DMS53 treated with DMSO at 0.1 percent for 48 hours (cell line): ENCODE measurements around the gene PLD5.
"Not testable (repeated sequence)": the region's sequence is repeated elsewhere in the genome, so short reads cannot be mapped to it uniquely, and the experiment has no call there.

Source experiments
- DNase-seq: peaks from one replicate; lab custom pipeline; 2025; ENCODE audit not compliant: unreplicated experiment; lab: John Stamatoyannopoulos, UW

The PLD5 gene

DNA sequence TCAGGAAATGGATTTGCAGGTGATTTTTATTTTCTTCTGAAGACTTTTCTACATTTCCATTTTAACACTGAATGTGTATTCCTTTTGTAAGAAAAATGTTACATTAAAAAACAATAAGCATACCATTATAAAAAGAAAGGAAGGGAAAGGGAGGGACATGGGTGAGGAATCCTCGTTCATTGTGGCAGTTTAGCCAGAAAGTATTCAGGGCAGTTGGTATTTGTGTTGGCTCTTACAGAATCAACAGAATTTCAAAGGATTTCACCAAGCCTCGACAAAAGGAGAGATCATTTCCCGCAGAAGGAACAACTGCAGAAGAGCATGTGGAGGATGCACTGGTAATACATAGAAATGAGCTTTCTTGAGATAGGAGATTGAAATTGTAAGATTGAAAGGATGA lies 35.0 kb downstream of the PLD5 start:
- no peak for DNase-seq

DNA sequence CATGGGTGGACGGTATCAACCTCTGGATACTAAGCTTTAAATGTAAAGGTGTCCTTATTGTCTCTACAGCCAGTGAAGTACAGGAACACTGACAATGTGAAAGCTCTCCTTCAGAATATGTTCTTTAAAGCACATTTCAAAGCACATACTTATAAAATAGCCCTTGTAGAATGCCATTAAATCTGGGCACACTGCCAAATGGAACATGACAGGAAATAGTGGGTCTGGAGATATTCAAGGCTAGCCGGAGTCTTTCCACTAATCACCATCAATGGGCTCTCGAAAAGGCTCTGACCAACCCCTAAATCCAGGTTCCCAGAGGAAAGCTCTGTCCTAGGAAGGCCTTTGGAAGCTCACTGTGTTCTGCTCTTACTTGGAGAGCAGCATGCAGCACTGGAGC lies 46.6 kb downstream of the PLD5 start:
- no peak for DNase-seq

GRCh38 chr1:242470774-242471173 lies 53.7 kb downstream of the PLD5 start:
- DNase-seq = no peak

- DNase-seq = no peak
These were observed 55.7 kb downstream of the PLD5 start for GRCh38 chr1:242468784-242469183.

- peak; percentile 21 for DNase-seq
These were observed 56.8 kb downstream of the PLD5 start for GRCh38 chr1:242467556-242468145.

DNA sequence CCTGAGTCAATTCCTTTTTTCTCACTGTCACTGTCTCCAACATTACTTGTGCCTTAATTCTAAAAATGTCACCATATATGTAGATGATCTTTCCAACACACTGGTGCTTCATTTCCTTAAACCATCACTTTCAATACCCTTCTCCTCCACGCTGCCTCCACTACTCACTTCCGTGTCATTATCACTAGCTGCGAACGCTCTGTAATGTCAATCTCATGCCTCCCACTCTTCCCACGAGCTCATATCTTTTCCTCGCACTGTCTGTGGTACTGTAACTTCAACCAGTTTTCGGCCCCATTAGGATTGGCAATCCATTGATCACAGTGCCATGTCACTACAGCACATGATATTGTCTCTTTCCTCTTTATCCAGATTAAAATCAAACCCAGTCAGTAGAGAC lies 61.6 kb downstream of the PLD5 start:
- no peak for DNase-seq

DNA sequence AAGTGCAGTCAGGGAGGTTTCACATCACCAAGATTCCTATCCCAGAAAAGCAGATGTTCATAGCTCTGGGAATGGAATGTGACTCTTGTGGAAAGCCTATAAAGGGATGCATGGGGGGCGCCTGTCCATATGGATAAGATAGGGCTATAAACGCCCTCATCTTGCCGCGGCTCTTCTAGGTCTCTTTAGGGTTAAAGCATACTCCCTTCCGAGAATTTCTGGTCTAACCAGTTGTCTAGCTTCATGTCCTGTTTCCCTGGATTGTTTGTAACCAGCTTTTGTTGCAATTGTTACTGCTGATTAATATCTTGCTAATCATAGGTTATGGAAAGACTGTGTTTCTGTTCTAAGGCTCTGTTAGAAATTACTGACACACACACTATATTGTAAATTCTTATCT lies 64.8 kb downstream of the PLD5 start:
- not testable (repeated sequence) for DNase-seq

GRCh38 chr1:242456726-242457269 lies 67.7 kb downstream of the PLD5 start:
- no peak for DNase-seq

GRCh38 chr1:242455052-242455361 lies 69.5 kb downstream of the PLD5 start:
- DNase-seq = no peak

- peak; percentile 19 for DNase-seq
These were observed 70.0 kb downstream of the PLD5 start for GRCh38 chr1:242454262-242455051.

GRCh38 chr1:242452573-242452972 lies 71.9 kb downstream of the PLD5 start:
- DNase-seq = no peak

- no peak for DNase-seq
These were observed 74.8 kb downstream of the PLD5 start for GRCh38 chr1:242449661-242450060.

- no peak for DNase-seq
These were observed 75.4 kb downstream of the PLD5 start for GRCh38 chr1:242448910-242449645.

- DNase-seq = no peak
These were observed 76.8 kb downstream of the PLD5 start for GRCh38 chr1:242447689-242448088.

DNA sequence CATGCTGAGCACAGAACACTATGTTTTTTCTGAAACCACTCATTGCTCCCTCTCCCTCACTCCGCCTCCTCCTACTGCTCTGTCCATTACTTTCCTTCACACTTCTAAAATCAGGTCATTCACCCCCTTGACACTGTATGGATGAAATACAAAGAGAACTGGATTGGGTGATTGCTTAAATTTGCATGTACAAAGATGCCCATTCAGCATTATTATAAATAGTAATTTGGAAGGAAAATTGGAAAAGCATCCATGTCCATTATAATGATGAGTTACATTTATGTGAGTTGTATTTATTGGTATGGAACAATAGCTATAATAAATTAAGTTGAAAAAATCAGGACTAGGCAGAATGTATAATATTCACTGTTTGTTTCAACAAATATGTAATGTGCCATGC lies 83.7 kb downstream of the PLD5 start:
- DNase-seq = no peak

- no peak for DNase-seq
These were observed 89.3 kb downstream of the PLD5 start for GRCh38 chr1:242435200-242435599.

DNA sequence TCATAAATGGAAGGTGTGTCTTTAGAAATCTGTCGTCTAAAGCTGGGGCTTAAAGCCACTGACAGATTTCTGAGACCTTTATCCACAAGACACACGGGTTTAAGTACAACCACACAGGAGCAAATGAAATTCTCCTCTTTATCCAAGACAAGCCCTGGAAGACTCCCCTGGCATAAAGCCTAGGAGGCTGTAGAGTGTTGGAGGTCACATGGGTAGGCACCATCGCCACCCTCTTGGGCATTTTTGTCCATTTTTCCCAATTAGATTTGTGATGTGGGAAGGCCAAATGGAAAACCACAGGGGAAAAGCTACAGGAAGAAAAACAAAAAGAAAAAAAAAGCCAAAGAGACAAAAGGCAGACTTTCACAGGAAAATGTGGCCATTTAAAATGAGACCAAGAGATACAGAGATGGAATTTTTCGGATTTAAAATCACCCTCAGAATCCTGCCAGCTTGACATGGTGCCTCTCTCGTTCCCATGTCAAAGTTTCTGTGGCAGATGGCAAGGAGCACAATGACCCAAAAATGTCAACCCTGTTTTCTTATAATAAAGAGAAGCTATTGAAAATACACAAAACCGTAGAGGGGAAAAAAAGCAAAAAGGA lies 91.9 kb downstream of the PLD5 start:
- no peak for DNase-seq

GRCh38 chr1:242431786-242432185 lies 92.7 kb downstream of the PLD5 start:
- DNase-seq = no peak

GRCh38 chr1:242430956-242431355 lies 93.5 kb downstream of the PLD5 start:
- DNase-seq = no peak

- no peak for DNase-seq
These were observed 95.9 kb downstream of the PLD5 start for GRCh38 chr1:242428399-242429190.

DNA sequence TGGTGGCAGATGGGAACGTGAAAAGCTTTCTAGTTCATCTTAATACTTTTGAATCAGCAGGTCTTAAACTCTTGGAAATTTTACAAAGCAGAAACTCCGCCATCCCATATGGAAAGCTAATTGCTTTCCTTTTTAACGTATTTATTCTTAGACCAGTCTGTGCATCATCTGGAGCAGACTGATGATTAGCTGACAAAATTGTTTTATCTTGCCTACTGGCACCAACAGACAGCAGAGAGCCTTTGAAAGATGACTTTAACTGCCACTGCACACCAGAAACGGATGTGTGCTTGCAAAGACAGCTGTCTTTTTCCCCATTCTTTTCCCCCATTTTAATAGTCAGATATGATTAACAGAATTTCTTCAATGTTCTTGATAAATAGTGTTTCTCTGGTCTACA lies 97.0 kb downstream of the PLD5 start:
- DNase-seq = no peak
